GM12892 (cell line): ENCODE data around the gene SHISA3.

Source experiments
- POLR2A ChIP-seq: IDR thresholded peaks from 2 replicates; pipeline ENCODE4 v1.6.1; 2011; ENCODE audit warnings: low read depth, low read length, control low read depth
- POLR2AphosphoS5 ChIP-seq: IDR thresholded peaks from 2 replicates; pipeline ENCODE4 v1.6.1; 2011; ENCODE audit warnings: low read depth, low read length, control low read depth

GRCh38 chr4:42415281-42415680 is 18.0 kb downstream of the SHISA3 start:
- no peak for TF ChIP-seq POLR2A
- no peak for TF ChIP-seq POLR2AphosphoS5
